ENCODE measurements around the gene EMD.
A peak's percentile ranks its signal among the peaks of the same experiment; 100 is the strongest.

Gene EMD

GRCh38 chrX:154401918-154402621, 23.0 kb downstream of the EMD start:
- no peak for TF ChIP-seq CTCF (IDR thresholded peaks at IDR 0.05; ENCODE audit: low read depth, low read length)
- no peak for DNase-seq (ENCODE audit: extremely low read depth, low read depth)

- TF ChIP-seq CTCF (IDR thresholded peaks at IDR 0.05; ENCODE audit: low read depth, low read length): no peak
Measured at GRCh38 chrX:154402622-154403127, 23.6 kb downstream of the EMD start.

GRCh38 chrX:154403192-154403591, 24.1 kb downstream of the EMD start:
- DNase-seq (ENCODE audit: extremely low read depth, low read depth): no peak
- TF ChIP-seq CTCF (IDR thresholded peaks at IDR 0.05; ENCODE audit: low read depth, low read length): no peak

More at GRCh38 chrX:154402622-154403127, 23.6 kb downstream of the EMD start:
- no peak for DNase-seq (ENCODE audit: extremely low read depth, low read depth)

- DNase-seq (ENCODE audit: extremely low read depth, low read depth): no peak
- TF ChIP-seq CTCF (IDR thresholded peaks at IDR 0.05; ENCODE audit: low read depth, low read length): no peak
Measured at GRCh38 chrX:154403858-154404257, 24.8 kb downstream of the EMD start.

GRCh38 chrX:154404625-154405192, 25.6 kb downstream of the EMD start:
- DNase-seq (ENCODE audit: extremely low read depth, low read depth): no peak
- no peak for TF ChIP-seq CTCF (IDR thresholded peaks at IDR 0.05; ENCODE audit: low read depth, low read length)

GRCh38 chrX:154408659-154409221, 29.6 kb downstream of the EMD start:
- DNase-seq (ENCODE audit: extremely low read depth, low read depth): no peak
- no peak for TF ChIP-seq CTCF (IDR thresholded peaks at IDR 0.05; ENCODE audit: low read depth, low read length)

- peak; percentile 61 for DNase-seq (ENCODE audit: extremely low read depth, low read depth)
- TF ChIP-seq CTCF (IDR thresholded peaks at IDR 0.05; ENCODE audit: low read depth, low read length): no peak
Measured at GRCh38 chrX:154409222-154409871, 30.3 kb downstream of the EMD start, which contains the start of gene DNASE1L1. DNASE1L1 (minus strand) TSS chrX:154409254; CDS start chrX:154405568, 3,686 bp downstream.

All from AG09319 (cell line).